Heart left ventricle (tissue), 16 donors: Measurements from ENCODE around the gene SLC16A10. TPM values are rescaled to one million over a fixed set of nuclear protein-coding genes. Genes with fewer than 3 reads are reported as not detected.

ENCODE experiments used
- ATAC-seq, 4 donors: fragments of 200-7000 bp; cut with Tn5 transposase; one replicate each; pipeline ENCODE4 v1.9.1; 2020 to 2022; ENCODE audit warnings: moderate library complexity in 4 of 4, mild to moderate bottlenecking in 3 of 4, moderate number of reproducible peaks in 1 of 4
- DNase-seq, 5 donors: peaks; one replicate each; pipeline ENCODE4 v3.0.0-alpha.2; 2020
- H3K27ac ChIP-seq, 12 donors: fragments of 200-600 bp; sonication (generic) in 4 of 12; one replicate each; pipeline versions ENCODE4 v1.5.0 to v1.8.0; 2016 to 2022; ENCODE audit warnings: mild to moderate bottlenecking in 2 of 12
- H3K27me3 ChIP-seq, 9 donors: fragments of 200-600 bp; sonication (generic) in 2 of 9; one replicate each; pipeline versions ENCODE4 v1.5.1 to v1.8.0; 2016 to 2022; ENCODE audit warnings: mild to moderate bottlenecking in 3 of 9
- H3K36me3 ChIP-seq, 9 donors: fragments of 200-600 bp; sonication (generic) in 2 of 9; one replicate each; pipeline versions ENCODE4 v1.5.0 to v1.8.0; 2018 to 2022; ENCODE audit warnings: mild to moderate bottlenecking in 2 of 9
- H3K4me1 ChIP-seq, 12 donors: fragments of 200-600 bp; sonication (generic) in 4 of 12; one replicate each; pipeline versions ENCODE4 v1.5.0 to v1.8.0; 2016 to 2022; ENCODE audit warnings: mild to moderate bottlenecking in 3 of 12
- H3K4me3 ChIP-seq, 12 donors: fragments of 200-600 bp; sonication (generic) in 4 of 12; one replicate each; pipeline versions ENCODE4 v1.5.0 to v1.8.0; 2017 to 2022; ENCODE audit warnings: mild to moderate bottlenecking in 9 of 12, moderate library complexity in 4 of 12
- H3K9me3 ChIP-seq, 12 donors: fragments of 200-600 bp; sonication (generic) in 4 of 12; one replicate each; pipeline versions ENCODE4 v1.5.0 to v1.8.0; 2016 to 2022; ENCODE audit warnings: mild to moderate bottlenecking in 1 of 12
- CTCF ChIP-seq, 12 donors: fragments of 200-600 bp; sonication (generic) in 4 of 12; IDR thresholded peaks; one replicate each; pipeline versions ENCODE4 v1.5.0 to v1.8.0; 2018 to 2022; ENCODE audit warnings: antibody characterized with exemption in 12 of 12, mild to moderate bottlenecking in 5 of 12
- POLR2A ChIP-seq, 2 donors: fragments of 450-650 bp; IDR thresholded peaks; one replicate each; pipeline ENCODE4 v1.6.1; 2017; ENCODE audit warnings: antibody characterized with exemption in 2 of 2, mild to moderate bottlenecking in 2 of 2, moderate library complexity in 2 of 2
- WGBS, 4 donors: extraction: QIAGEN DNeasy Blood & Tissue Kit in 2 of 4; methylation state at CpG; one replicate each; pipeline versions ENCODE4 v1.1.5 to v1.1.7; 2013 to 2018; 5-methylcytosine and 5-hydroxymethylcytosine counted together
- intact Hi-C, 10 donors: fragments of 100-400 bp; cut with DNase I; formaldehyde crosslinking; loops; one replicate each; pipeline versions ENCODE4 v1.11.1 to v1.14.2; 2022
- polyA plus RNA-seq, 2 donors: library from polyadenylated mRNA; stranded (reverse); fragments of 200-250 nt; gene quantifications; one replicate each; pipeline ENCODE4 v1.2.3, GENCODE V29; 2013
- total RNA-seq, 9 donors: library from RNA; depleted of rRNA in 2 of 9; stranded (reverse); fragments of >200 nt in 2 of 9; fragmentation: NEBNext Ultra II Directional in 3 of 9; extraction: Animal tissue kit (Norgen Biotek cat#: 25700) in 3 of 9; gene quantifications; one replicate each; pipeline versions ENCODE4 v1.1.0 to v1.2.4, GENCODE V29; 2016 to 2023
- donor health status: ischemic (EF 13 %, LVEDD 7.1; RV severe dilation, severe dysfunction).
- donor health status: healthy with polysubstance abuse.
- donor health status: DM: no; HTN: yes; CAD: no.
- donor health status: DM: no; HTN: no; CAD: no.
- donor health status: ischemic (EF 25% LVEDD 6.9; RV normal size, moderate dysfunction).
- donor health status: ischemic (EF 25% LVEDD 5.7; RV mildly dilated, moderate dysfunction).
- donor health status: healthy.
- donor health status: DM: yes; HTN: yes; CAD: no.
- donor health status: ischemic (EF 35%, LVEDD 5.7; RV mildly dilated, moderate dysfunction).
- donor health status: nonischemic (EF 11% LVEDD 7.7; RV severe dilation, severe dysfunction).
- donor health status: DM: yes; HTN: yes; CAD: no.
- donor health status: PGD.
- donor health status: ischemic (EF 29% LVEDD 5.4; RV normal size, mild dysfunction).
- donor health status: nonischemic (EF 23%, LVEDD 6.1; RV moderate dilation, normal function).

The SLC16A10 gene
- total and polyA plus RNA-seq, 11 donors = 1.9 to 16.7 (median 6.6) TPM

GRCh38 chr6:111147440-111147839 lies 60.1 kb downstream of the SLC16A10 start:
- DNase-seq = no peak
- 79 to 83% (median 80%) methylated on average over 3 of the region's 3 CpGs for WGBS, 4 donors
- Histone ChIP-seq H3K27me3 (no peaks in the 10 kb centered on the region), H3K36me3 (no peaks in the 10 kb centered on the region), H3K4me3 (no peak overlapping the region), H3K4me1 (no peaks in the 10 kb centered on the region), H3K9me3 (peaks cover 0 to 9% (median 0%) of the 10 kb centered on the region in 12 donors), H3K27ac (no peak overlapping the region)
- ATAC-seq = no peak
- TF ChIP-seq POLR2A (IDR thresholded peaks at IDR 0.05) (no peak), CTCF (IDR thresholded peaks at IDR 0.05) (no peak)
- intact Hi-C loops = no loop called here

- Histone ChIP-seq H3K27me3 (no peaks in the 10 kb centered on the region), H3K36me3 (no peaks in the 10 kb centered on the region), H3K4me3 (no peak overlapping the region), H3K9me3 (peaks cover 0 to 9% (median 0%) of the 10 kb centered on the region in 12 donors), H3K4me1 (no peaks in the 10 kb centered on the region), H3K27ac (no peak overlapping the region)
- intact Hi-C loops = no loop called here
- no peak for DNase-seq
- no peak for TF ChIP-seq CTCF (IDR thresholded peaks at IDR 0.05)
- WGBS, 4 donors = 41 to 59% (median 56%) methylated on average over 1 of the region's 1 CpG
- no peak for ATAC-seq
Observed at GRCh38 chr6:111148110-111148509, 60.8 kb downstream of the SLC16A10 start.

GRCh38 chr6:111150577-111150976 lies 63.3 kb downstream of the SLC16A10 start:
- no peak for DNase-seq
- Histone ChIP-seq H3K4me3 (no peak overlapping the region), H3K36me3 (no peaks in the 10 kb centered on the region), H3K4me1 (no peaks in the 10 kb centered on the region), H3K9me3 (peaks cover 0 to 1% (median 0%) of the 10 kb centered on the region in 12 donors), H3K27me3 (no peaks in the 10 kb centered on the region), H3K27ac (no peak overlapping the region)
- 12 to 38% (median 24%) methylated on average over 1 of the region's 1 CpG for WGBS, 4 donors
- TF ChIP-seq POLR2A (IDR thresholded peaks at IDR 0.05) = no peak
- no peak for ATAC-seq
- intact Hi-C loops = no loop called here

- ATAC-seq (no peak), DNase-seq (no peak)
- H3K4me3 ChIP-seq = no peak overlapping the region
- no peaks in the 10 kb centered on the region for H3K36me3 ChIP-seq
- no peaks in the 10 kb centered on the region for H3K4me1 ChIP-seq
- 82 to 85% (median 85%) methylated on average over 4 of the region's 4 CpGs for WGBS, 4 donors
- H3K27ac ChIP-seq = no peak overlapping the region
- peaks cover 0 to 5% (median 0%) of the 10 kb centered on the region in 12 donors for H3K9me3 ChIP-seq
- H3K27me3 ChIP-seq = no peaks in the 10 kb centered on the region
- intact Hi-C loops = no loop called here
- TF ChIP-seq POLR2A (IDR thresholded peaks at IDR 0.05) = no peak
- no peak for TF ChIP-seq CTCF (IDR thresholded peaks at IDR 0.05)
Observed at GRCh38 chr6:111154981-111155380, 67.7 kb downstream of the SLC16A10 start.

- intact Hi-C loops = no loop called here
- TF ChIP-seq POLR2A (IDR thresholded peaks at IDR 0.05) (no peak), CTCF (IDR thresholded peaks at IDR 0.05) (no peak)
- WGBS, 4 donors = 84 to 96% (median 92%) methylated on average over 5 of the region's 5 CpGs
- no peak for ATAC-seq
- Histone ChIP-seq H3K27ac (no peak overlapping the region), H3K36me3 (no peaks in the 10 kb centered on the region), H3K27me3 (no peaks in the 10 kb centered on the region), H3K9me3 (peaks cover 0 to 11% (median 0%) of the 10 kb centered on the region in 12 donors), H3K4me1 (no peaks in the 10 kb centered on the region), H3K4me3 (no peak overlapping the region)
- DNase-seq = no peak
Observed at GRCh38 chr6:111157412-111157811, 70.1 kb downstream of the SLC16A10 start.
